Measurements from ENCODE around the gene PLAAT3.

GRCh38 chr11:63629426-63629825 is 15.2 kb upstream of the PLAAT3 start:
- no peak for TF ChIP-seq POLR2A (IDR thresholded peaks at IDR 0.05; ENCODE audit: low read length)
- TF ChIP-seq GATA1 (IDR thresholded peaks at IDR 0.05; ENCODE audit: low read depth, low read length): no peak

Measured in erythroblast (primary cell).